NCI-H1694 (cell line): ENCODE data around the gene DBN1.

Source experiments
- DNase-seq: peaks from one replicate; lab custom pipeline; 2025; lab: John Stamatoyannopoulos, UW

Gene DBN1

GRCh38 chr5:177472460-177473442 is 683 bp downstream of the DBN1 start:
- no peak for DNase-seq

- no peak for DNase-seq
Observed at GRCh38 chr5:177471610-177472356, 1.7 kb downstream of the DBN1 start.

DNA sequence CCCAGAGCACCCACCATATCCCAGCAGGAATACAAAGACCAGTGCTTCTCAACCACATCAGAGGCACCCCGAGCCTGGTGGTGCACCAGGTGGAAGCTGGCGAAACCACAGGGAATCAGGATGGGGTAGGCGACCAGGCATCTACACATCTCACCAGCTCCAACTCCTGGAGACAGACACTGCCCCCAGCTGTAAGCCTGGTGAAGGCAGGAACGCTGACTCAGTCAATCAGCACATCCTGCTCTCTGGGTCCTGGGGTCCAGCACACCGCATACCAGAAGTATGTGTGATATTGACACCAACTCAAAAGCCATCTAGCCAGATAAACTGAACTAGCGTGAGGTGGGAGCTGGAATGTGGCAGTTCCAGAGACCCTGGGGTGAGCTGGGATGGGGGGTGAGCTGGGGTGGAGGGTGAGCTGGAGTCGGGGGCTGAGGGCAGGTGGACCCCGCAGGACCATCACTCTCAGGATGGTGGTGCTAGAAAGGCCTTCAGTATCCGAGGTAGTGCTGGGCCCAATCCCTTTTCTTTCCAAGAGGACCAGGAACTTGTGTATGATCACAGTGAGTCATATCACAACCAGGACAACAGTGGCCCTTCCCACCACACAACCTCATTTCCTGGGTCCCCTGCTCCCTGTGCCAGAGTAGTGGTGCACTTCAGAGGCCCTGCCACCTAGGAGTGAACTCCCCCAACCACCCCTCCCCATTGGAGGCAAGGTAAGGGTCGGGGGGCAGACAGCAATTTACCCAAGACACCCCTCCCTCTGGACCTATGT is 2.5 kb downstream of the DBN1 start:
- no peak for DNase-seq

- DNase-seq: no peak
Observed at GRCh38 chr5:177469750-177470525, 3.5 kb downstream of the DBN1 start.

DNA sequence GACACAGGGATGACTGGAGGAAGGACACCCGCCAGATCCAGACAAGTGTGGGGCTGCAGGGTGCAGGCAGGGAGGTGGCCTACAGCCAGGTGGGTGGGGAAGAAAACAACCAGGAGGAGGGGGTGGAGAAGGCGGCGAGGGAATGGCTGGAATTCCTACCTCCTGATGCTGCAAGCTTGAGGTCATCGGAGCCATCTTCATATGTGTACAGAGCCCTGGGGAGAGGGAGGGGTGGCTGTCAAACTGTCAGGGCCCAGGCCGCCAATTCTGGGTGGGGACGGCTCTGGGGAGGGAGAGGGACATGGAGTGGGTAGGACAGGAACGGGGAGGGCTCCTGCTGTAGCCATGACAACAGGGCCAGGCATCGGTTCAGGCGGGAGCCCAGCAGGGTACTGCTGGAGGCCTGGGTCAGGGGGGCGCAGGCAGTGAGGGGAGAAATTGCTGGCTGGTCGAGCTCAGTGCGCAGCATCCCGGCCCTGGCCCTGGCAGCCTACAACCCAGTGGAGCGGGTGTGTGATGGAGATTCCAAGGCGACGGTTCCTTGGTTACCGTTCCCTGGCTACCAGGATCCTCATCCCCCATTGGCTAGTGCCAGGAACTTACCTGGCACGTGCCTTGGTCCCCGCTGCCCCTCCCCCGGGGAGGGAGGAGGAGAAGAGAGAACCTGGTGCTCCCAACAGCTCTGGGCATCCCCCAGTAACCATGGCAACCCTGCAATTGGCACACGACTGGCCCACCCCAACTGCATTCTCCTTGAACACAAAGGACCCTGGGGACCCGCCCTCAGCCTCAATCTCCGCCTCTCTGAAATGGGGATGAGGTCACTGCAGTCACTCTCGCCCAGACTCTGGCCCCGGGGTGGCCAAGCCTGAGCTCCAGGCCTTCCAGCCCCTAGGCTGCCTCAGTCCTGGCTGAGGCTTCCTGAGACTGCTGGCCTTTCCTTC is 4.5 kb downstream of the DBN1 start:
- no peak for DNase-seq

- no peak for DNase-seq
Observed at GRCh38 chr5:177468329-177468684, 5.1 kb downstream of the DBN1 start.

DNA sequence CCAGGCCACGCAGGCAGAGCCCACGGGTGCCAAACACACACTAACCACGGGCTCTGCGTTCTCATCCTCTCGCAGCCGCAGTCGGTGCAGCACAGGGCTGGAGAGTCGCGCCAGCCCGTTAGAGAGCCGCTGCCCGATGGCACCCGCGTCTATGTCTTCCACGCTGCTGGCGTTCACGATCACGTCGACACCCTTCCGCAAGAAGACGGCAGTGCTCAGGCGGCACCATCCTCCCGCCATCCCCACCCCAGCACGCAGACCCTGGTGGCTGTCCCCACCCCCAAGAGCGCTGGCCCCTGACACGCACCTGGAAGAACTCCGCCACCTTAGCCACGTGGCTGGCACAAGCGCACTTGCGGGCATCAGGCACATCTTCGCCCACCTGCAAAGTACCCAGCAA is 6.0 kb downstream of the DBN1 start:
- no peak for DNase-seq

DNA sequence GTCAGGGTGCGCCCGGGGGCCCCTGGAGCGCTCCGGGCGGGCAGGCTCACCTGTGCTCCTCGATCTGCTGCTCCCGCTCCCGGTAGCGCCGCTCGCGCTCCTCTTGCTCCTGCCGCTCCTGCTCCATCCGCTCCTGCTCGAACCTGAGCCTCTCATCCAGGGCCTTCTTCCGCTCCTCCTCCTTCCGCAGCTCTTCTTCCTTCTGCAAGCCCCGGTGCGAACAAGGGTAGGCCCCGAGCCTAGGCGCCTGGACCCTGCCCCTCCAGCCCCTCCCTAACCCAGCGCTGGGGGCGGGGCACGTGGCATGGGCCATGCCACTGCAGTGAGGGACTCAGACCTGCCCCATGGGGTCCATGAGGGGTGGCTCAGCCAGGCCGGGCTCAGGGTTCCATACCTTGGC is 6.6 kb downstream of the DBN1 start:
- no peak for DNase-seq

- no peak for DNase-seq
Observed at GRCh38 chr5:177465044-177465443, 8.4 kb downstream of the DBN1 start.

- DNase-seq: no peak
Observed at GRCh38 chr5:177462021-177462670, 11.3 kb downstream of the DBN1 start.

DNA sequence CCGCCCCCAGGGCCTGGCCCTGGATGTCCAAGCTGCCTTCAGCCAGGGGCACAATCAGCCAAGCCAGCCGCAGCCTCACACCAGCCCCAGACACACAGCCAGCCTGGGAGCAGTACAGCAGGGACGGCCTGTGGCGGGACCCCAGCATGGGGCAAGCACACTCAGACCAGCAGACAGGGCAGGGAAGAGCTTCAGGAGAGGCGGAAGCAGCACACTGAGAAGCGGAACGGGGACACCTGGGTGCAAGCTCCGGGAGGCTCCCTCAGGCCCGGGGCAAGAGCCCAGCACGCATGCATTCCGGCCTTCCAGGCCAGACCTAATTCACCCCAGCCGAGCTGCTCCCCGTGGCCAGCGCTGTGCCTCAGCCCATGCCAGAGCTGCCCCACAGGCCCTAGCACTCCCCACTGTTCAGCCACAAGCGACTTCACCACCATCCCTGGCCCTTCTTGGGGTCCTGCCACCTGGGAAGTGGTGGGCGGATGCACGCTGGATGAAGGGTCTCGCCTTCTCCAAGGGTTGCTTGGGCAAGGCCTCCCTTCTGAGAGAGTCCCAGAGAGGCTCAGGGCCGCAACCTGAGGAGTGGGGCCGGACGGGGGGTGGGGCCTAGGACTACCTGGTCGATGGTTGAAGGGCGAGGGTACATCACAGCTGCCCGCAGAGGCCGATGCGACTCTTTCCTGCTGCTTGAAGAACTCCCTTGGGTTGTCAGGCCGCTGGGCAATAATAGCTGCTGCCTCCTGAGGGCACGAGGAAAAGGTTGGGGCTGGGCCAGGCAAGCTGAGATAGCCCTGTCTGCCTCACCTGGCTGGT is 13.4 kb downstream of the DBN1 start:
- no peak for DNase-seq

GRCh38 chr5:177459357-177459756 is 14.1 kb downstream of the DBN1 start:
- DNase-seq: no peak

DNA sequence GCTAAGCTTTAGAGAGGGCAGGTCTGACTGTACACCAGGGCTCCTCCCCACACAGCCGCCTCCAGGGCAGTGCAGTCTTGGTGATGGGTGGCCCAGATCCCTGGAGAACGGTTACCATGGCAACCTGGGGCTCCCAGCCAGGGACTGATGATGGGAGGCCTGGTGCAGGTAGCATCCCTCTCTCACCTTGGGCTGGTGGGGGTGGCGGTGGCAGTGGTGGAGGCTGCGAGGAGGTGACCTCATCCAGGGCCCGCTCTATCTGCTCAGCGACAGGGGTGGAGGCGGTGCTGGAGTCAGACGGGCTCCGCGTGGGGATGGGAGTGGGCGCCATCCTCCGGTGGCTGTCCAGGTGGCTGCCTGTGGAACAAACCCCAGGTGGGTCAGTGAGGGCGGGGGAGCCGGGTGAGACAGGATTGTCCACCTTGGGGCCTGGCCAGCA is 14.5 kb downstream of the DBN1 start:
- DNase-seq: no peak

DNA sequence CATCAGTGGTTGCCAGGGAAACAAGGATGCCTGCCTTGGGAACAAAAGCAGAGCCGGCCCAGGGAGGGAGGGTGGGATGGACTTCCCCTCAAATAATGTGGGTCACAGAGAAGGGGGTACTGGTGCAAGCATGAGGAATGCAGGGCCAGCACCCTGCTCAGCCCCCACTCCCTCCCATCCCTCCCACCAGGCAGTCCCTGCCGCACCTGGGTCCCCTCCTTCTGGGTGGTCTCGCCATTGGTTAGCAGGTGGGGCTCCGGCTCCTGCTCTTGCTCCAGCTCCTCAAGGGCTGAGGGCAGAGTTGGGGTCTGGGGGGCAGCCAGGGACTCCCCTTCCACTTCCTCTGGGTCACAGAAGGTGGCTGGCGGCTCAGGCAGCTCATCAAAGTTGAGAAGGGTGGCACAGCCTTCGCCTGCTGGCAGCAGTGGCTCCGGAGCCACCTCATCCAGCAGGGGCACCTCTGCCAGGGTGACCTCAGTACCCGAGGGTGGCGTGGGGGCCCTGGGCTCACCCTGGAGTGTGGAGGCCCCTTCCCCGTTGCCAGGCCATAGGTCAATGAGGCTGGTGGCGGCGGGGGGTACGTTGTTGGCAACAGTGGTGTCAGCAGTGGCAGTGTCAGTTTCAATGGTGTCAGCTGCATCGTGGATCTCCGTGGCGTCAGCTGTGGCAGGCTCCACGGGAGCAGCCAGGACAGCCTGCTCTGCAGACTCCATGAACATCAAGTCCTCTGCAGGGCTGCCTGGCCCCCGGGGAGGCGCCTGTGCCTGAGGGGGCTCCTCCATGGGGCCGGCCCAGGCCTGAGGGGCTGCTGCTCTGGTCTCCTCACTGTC is 15.4 kb downstream of the DBN1 start:
- DNase-seq: no peak

- peak; percentile 76 for DNase-seq
Observed at GRCh38 chr5:177456976-177457851, 16.2 kb downstream of the DBN1 start.

GRCh38 chr5:177456591-177456964 is 16.9 kb downstream of the DBN1 start:
- DNase-seq: no peak
